Thyroid gland (tissue), 4 donors: ENCODE results near the gene PPM1H.

Experiments
- POLR2A ChIP-seq, 2 donors: fragments of 450-650 bp; IDR thresholded peaks; one replicate each; pipeline ENCODE4 v1.6.1; 2017; ENCODE audit warnings: antibody characterized with exemption in 2 of 2, mild to moderate bottlenecking in 2 of 2, moderate library complexity in 1 of 2
- TF ChIP-seq, protein P1 (sequence below), 6 experiments: fragments of 200-600 bp in 3 of 6; fragments of 450-650 bp in 3 of 6; sonication (generic) in 3 of 6; IDR thresholded peaks; one replicate each; pipeline ENCODE4 v1.5.1; 2016 to 2019; ENCODE audit warnings: antibody characterized with exemption in 6 of 6, mild to moderate bottlenecking in 2 of 6, inconsistent platforms in 1 of 6, moderate library complexity in 1 of 6

DNA sequence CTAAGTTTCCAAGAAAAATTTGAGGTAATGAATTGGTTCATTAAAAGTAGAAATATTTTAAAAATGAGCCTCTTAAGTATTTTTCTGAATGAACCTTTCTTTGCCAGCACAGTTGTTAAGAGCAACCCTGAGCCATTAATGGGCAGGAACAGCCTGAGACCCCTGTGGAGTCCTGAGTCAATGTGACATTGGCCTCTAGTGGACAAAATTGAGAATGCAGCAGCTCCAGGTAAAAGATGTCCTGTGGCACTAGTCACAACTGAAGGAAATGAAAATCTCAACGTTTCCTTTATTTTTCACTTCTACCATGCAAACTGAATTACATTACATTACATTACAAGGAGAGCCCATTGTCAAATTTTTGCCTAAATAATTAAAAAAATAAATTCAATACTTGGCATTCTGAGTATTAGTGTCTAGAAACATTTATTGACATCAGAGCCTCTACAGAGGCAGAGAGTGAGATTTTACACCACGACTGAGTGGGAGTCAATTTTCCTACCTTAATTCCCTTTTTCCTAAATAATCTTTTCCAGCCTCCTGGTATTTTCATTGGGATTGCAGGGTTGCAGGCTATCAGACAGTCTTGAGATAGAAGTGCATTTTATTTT is 135.7 kb downstream of the PPM1H start:
- TF ChIP-seq, protein P1, sequence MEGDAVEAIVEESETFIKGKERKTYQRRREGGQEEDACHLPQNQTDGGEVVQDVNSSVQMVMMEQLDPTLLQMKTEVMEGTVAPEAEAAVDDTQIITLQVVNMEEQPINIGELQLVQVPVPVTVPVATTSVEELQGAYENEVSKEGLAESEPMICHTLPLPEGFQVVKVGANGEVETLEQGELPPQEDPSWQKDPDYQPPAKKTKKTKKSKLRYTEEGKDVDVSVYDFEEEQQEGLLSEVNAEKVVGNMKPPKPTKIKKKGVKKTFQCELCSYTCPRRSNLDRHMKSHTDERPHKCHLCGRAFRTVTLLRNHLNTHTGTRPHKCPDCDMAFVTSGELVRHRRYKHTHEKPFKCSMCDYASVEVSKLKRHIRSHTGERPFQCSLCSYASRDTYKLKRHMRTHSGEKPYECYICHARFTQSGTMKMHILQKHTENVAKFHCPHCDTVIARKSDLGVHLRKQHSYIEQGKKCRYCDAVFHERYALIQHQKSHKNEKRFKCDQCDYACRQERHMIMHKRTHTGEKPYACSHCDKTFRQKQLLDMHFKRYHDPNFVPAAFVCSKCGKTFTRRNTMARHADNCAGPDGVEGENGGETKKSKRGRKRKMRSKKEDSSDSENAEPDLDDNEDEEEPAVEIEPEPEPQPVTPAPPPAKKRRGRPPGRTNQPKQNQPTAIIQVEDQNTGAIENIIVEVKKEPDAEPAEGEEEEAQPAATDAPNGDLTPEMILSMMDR (IDR thresholded peaks at IDR 0.05): peak; percentile 90 to 96 (median 94)
- TF ChIP-seq POLR2A (IDR thresholded peaks at IDR 0.05): no peak
